ENCODE measurements around the gene PI3.

GRCh38 chr20:45218124-45218523 is 43.4 kb downstream of the PI3 start:
- TF ChIP-seq, protein P1, sequence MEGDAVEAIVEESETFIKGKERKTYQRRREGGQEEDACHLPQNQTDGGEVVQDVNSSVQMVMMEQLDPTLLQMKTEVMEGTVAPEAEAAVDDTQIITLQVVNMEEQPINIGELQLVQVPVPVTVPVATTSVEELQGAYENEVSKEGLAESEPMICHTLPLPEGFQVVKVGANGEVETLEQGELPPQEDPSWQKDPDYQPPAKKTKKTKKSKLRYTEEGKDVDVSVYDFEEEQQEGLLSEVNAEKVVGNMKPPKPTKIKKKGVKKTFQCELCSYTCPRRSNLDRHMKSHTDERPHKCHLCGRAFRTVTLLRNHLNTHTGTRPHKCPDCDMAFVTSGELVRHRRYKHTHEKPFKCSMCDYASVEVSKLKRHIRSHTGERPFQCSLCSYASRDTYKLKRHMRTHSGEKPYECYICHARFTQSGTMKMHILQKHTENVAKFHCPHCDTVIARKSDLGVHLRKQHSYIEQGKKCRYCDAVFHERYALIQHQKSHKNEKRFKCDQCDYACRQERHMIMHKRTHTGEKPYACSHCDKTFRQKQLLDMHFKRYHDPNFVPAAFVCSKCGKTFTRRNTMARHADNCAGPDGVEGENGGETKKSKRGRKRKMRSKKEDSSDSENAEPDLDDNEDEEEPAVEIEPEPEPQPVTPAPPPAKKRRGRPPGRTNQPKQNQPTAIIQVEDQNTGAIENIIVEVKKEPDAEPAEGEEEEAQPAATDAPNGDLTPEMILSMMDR (conservative IDR thresholded peaks at IDR 0.05 in 1 of 2, IDR thresholded peaks at IDR 0.05 in 1 of 2; ENCODE audit: low read depth in 1 of 2, low read length in 2 of 2), result no peak
- TF ChIP-seq EZH2 (IDR thresholded peaks at IDR 0.05; ENCODE audit: low read length, missing control alignments), result no peak

Data from fibroblast of lung (primary cell).